Mesenteric fat pad (tissue), 1 donor: ENCODE data around the gene SEC16B. TPM values are rescaled to one million over a fixed set of nuclear protein-coding genes. Genes with fewer than 3 reads are reported as not detected.

Experiments
- DNase-seq: peaks from one replicate; pipeline ENCODE4 v3.0.0-alpha.2; 2020; ENCODE audit warnings: low spot score
- total RNA-seq: library from RNA; stranded (reverse); fragmentation: NEBNext Ultra II Directional; extraction: Animal tissue kit (Norgen Biotek cat#: 25700); gene quantifications from one replicate; pipeline ENCODE4 v1.2.1, GENCODE V29; 2021
- donor health status: DM: yes; HTN: yes; CAD: no.

SEC16B gene
- total RNA-seq, 1 donor from 2014 or later = 2.9 TPM

- DNase-seq = no peak
Observed at GRCh38 chr1:177913762-177914540, 55.9 kb downstream of the SEC16B start.

GRCh38 chr1:177912991-177913390 lies 56.9 kb downstream of the SEC16B start:
- DNase-seq = no peak

GRCh38 chr1:177909416-177909815 lies 60.4 kb downstream of the SEC16B start:
- no peak for DNase-seq

- no peak for DNase-seq
Observed at GRCh38 chr1:177907000-177907399, 62.9 kb downstream of the SEC16B start.

GRCh38 chr1:177905686-177906085 lies 64.2 kb downstream of the SEC16B start:
- DNase-seq = no peak

GRCh38 chr1:177902266-177902665 lies 67.6 kb downstream of the SEC16B start:
- no peak for DNase-seq

GRCh38 chr1:177897998-177898654 lies 71.7 kb downstream of the SEC16B start:
- no peak for DNase-seq

GRCh38 chr1:177897281-177897997 lies 72.4 kb downstream of the SEC16B start:
- DNase-seq = no peak

Other genes starting within 250 kb of the SEC16B start
- gene RASAL2, start 124.0 kb upstream of the SEC16B start, total RNA-seq = 17.3 TPM